GM23338 (cell line): ENCODE data around the gene PCBP3.

ENCODE experiments used
- CREB1 ChIP-seq: fragments of 250-450 bp; sonication (Bioruptor Pico); IDR thresholded peaks from 2 replicates; pipeline ENCODE4 v1.5.0; 2020; ENCODE audit warnings: low read depth, mild to moderate bottlenecking, moderate library complexity
- CTCF ChIP-seq, 2 experiments: fragments of 200-600 bp in 1 of 2; sonication (generic) in 1 of 2; conservative IDR thresholded peaks; 2 replicates each; pipeline versions ENCODE4 v1.5.1 to v1.6.1; 2016 to 2017; ENCODE audit warnings: antibody characterized with exemption in 2 of 2, low read depth in 2 of 2, mild to moderate bottlenecking in 2 of 2, moderate library complexity in 1 of 2
- EZH2 ChIP-seq: fragments of 200-600 bp; sonication (generic); IDR thresholded peaks from one replicate; pipeline ENCODE4 v1.8.0; 2017; ENCODE audit warnings: antibody characterized with exemption, mild to moderate bottlenecking, low read depth; ENCODE audit not compliant: unreplicated experiment
- EZH2phosphoT487 ChIP-seq: fragments of 200-600 bp; sonication (generic); IDR thresholded peaks from one replicate; pipeline ENCODE4 v1.8.1; 2018; ENCODE audit warnings: antibody characterized with exemption; ENCODE audit not compliant: unreplicated experiment
- JUNB ChIP-seq: IDR thresholded peaks from one replicate; pipeline ENCODE4 v1.6.1; 2016; ENCODE audit warnings: antibody characterized with exemption; ENCODE audit not compliant: unreplicated experiment
- NANOG ChIP-seq: IDR thresholded peaks from 2 replicates; pipeline ENCODE4 v1.6.1; 2016; ENCODE audit warnings: antibody characterized with exemption, borderline replicate concordance
- POLR2AphosphoS5 ChIP-seq: IDR thresholded peaks from 2 replicates; pipeline ENCODE4 v1.6.1; 2016; ENCODE audit warnings: antibody characterized with exemption, low read depth
- REST ChIP-seq: IDR thresholded peaks from one replicate; pipeline ENCODE4 v1.6.1; 2018; ENCODE audit warnings: antibody characterized with exemption; ENCODE audit not compliant: unreplicated experiment
- STAT1 ChIP-seq: IDR thresholded peaks from one replicate; pipeline ENCODE4 v1.6.1; 2016; ENCODE audit warnings: antibody characterized with exemption; ENCODE audit not compliant: unreplicated experiment
- ZNF462 ChIP-seq: fragments of 250-450 bp; sonication (Bioruptor Pico); IDR thresholded peaks from 2 replicates; pipeline ENCODE4 v1.5.0; 2020; ENCODE audit warnings: mild to moderate bottlenecking, moderate library complexity

GRCh38 chr21:45718413-45718812 lies 74.9 kb downstream of the PCBP3 start:
- TF ChIP-seq CTCF (conservative IDR thresholded peaks at IDR 0.05; ENCODE audit: low read depth in 2 of 2) (no peak), POLR2AphosphoS5 (no peak), EZH2 (no peak), JUNB (no peak), EZH2phosphoT487 (no peak), CREB1 (CRISPR knock-in tag) (no peak), NANOG (no peak), STAT1 (no peak), REST (no peak), ZNF462 (CRISPR knock-in tag) (no peak)
